ENCODE data around the gene PLET1. TPM values are rescaled to one million over a fixed set of nuclear protein-coding genes. Genes with fewer than 3 reads are reported as not detected.

The PLET1 gene
- total and polyA plus RNA-seq, 2 of the 8 experiments (the other 6 are each of a cell fraction or from before 2014, with no cell fraction given): not detected

DNA sequence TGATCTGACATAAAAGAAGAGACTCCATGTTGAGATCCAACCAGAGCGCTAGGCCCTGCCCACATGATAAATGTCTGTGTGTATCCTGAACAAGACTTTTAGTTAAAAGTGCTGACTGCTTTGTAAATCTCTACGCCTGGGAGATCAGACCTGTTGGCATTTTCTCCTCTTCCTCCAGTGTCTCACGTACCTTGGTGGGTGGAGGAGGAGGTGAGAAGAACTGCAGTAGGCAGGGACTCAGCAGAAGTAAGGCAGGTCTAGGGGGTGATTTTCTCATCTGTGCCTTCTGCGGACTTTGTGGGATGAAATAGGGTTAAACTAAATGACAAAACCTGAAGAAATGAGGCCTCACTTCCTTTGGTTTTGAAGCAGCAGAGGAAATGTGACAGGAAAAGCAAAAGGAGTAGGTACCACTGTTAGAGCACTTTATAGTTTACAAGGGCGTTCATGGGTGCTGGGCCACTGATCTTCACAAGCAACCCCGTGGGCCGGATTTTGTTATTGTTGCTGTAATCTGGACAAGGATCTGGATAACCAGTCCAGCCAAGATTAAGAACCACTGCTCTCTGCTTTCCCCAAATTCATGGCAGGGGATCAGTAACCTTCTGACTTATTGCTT, 36.7 kb upstream of the PLET1 start:
- H2BK120ac ChIP-seq (replicated peaks; ENCODE audit: low read depth, low read length): no peak overlapping the region
- H3K4ac ChIP-seq (replicated peaks; ENCODE audit: insufficient read length, low read depth, low read length): no peak overlapping the region
- H3K27me3 ChIP-seq (replicated peaks in 1 of 4; ENCODE audit: control insufficient read depth in 3 of 4, extremely low read depth in 1 of 4, insufficient read depth in 3 of 4, low read length in 3 of 4): no peaks in the 10 kb centered on the region
- no peaks in the 10 kb centered on the region for H3K79me2 ChIP-seq (ENCODE audit: control insufficient read depth in 1 of 2, insufficient read depth in 2 of 2, low read length in 2 of 2)
- no peak overlapping the region for H2BK20ac ChIP-seq (ENCODE audit: low read length)
- no peak overlapping the region for H2AK5ac ChIP-seq (ENCODE audit: low read depth, low read length)
- no peaks in the 10 kb centered on the region for H3K79me1 ChIP-seq (ENCODE audit: low read depth, low read length)
- H3K14ac ChIP-seq (ENCODE audit: insufficient read length): no peak overlapping the region
- no peaks in the 10 kb centered on the region for H3K36me3 ChIP-seq (ENCODE audit: control insufficient read depth in 2 of 4, insufficient read depth in 4 of 4, low read length in 3 of 4)
- no peaks in the 10 kb centered on the region for H4K20me1 ChIP-seq (replicated peaks in 1 of 2; ENCODE audit: control insufficient read depth in 1 of 2, insufficient read depth in 2 of 2, low read length in 2 of 2)
- H3K23me2 ChIP-seq (ENCODE audit: low read depth, low read length): no peaks in the 10 kb centered on the region
- no peak overlapping the region for H3K4me3 ChIP-seq (ENCODE audit: extremely low read depth in 1 of 4, insufficient read depth in 2 of 4, low read depth in 3 of 4, low read length in 4 of 4)
- no peak overlapping the region for H2AFZ ChIP-seq (ENCODE audit: low read length)
- no peaks in the 10 kb centered on the region for H3K9me3 ChIP-seq (ENCODE audit: insufficient read depth in 2 of 2, low read depth in 1 of 2, low read length in 1 of 2)
- ChIA-PET POLR2A (ENCODE audit: partially characterized antibody) (no interaction called here), CTCF (ENCODE audit: partially characterized antibody) (no interaction called here)
- no peak overlapping the region for H2BK5ac ChIP-seq (ENCODE audit: low read depth, low read length)
- H3K4me1 ChIP-seq (replicated peaks in 1 of 4; ENCODE audit: control insufficient read depth in 3 of 4, insufficient read depth in 4 of 4, low read length in 3 of 4): peaks cover 4 to 13% (median 9%) of the 10 kb centered on the region in 4 experiments; a peak in 6 of 7 replicates
- no peak for FAIRE-seq
- H4K91ac ChIP-seq (replicated peaks; ENCODE audit: insufficient read length, low read length): no peak overlapping the region
- no peak overlapping the region for H4K8ac ChIP-seq (ENCODE audit: extremely low read depth, insufficient read depth, low read length)
- H3K18ac ChIP-seq (ENCODE audit: extremely low read depth, low read length): no peak overlapping the region
- no peak overlapping the region for H3K23ac ChIP-seq (ENCODE audit: insufficient read length)
- no peak overlapping the region for H2BK12ac ChIP-seq (ENCODE audit: low read depth, low read length)
- H3K27ac ChIP-seq (ENCODE audit: low read depth, low read length): no peak overlapping the region
- no peak overlapping the region for H3K56ac ChIP-seq (replicated peaks; ENCODE audit: insufficient read length, low read depth, low read length)
- no peak for DNase-seq (ENCODE audit: low read depth in 1 of 2, low spot score in 2 of 2)
- no peak overlapping the region for H2BK15ac ChIP-seq (ENCODE audit: low read length)
- no peak overlapping the region for H3K4me2 ChIP-seq (ENCODE audit: insufficient read depth in 1 of 2, low read depth in 2 of 2, low read length in 2 of 2)
- WGBS, 2 experiments (ENCODE audit: extremely low coverage in 1 of 2, insufficient coverage in 1 of 2, insufficient read length in 1 of 2, insufficient replicate concordance in 2 of 2, low coverage in 1 of 2, low lambda C conversion rate in 2 of 2, missing lambda C conversion rate in 1 of 2): 90% methylated on average over 7 of the region's 7 CpGs; no CpG with 5 or more reads in 1 of the 2 experiments
- TF ChIP-seq JUND (IDR thresholded peaks at IDR 0.05; ENCODE audit: low read length) (no peak), RBBP5 (IDR thresholded peaks at IDR 0.05; ENCODE audit: borderline replicate concordance, low read depth, low read length) (no peak), MAFK (IDR thresholded peaks at IDR 0.05; ENCODE audit: low read depth, low read length) (no peak)
- H4K5ac ChIP-seq (ENCODE audit: insufficient read length, low read depth, low read length): no peak overlapping the region
- H3K9ac ChIP-seq (replicated peaks in 1 of 4; ENCODE audit: extremely low read depth in 1 of 4, low read depth in 3 of 4, low read length in 3 of 4): no peak overlapping the region
